Activated CD4-positive, alpha-beta T cell treated with anti-CD3 and anti-CD28 coated beads, Interleukin-2, amount 50 U/mL, for 24 hours (primary cell): Measurements from ENCODE around the gene KREMEN1.

ENCODE experiments used
- DNase-seq, 2 donors: peaks; one replicate each; pipeline ENCODE4 v3.0.0-alpha.2; 2020; ENCODE audit warnings: low read depth in 1 of 2, low spot score in 1 of 2

KREMEN1 gene

DNA sequence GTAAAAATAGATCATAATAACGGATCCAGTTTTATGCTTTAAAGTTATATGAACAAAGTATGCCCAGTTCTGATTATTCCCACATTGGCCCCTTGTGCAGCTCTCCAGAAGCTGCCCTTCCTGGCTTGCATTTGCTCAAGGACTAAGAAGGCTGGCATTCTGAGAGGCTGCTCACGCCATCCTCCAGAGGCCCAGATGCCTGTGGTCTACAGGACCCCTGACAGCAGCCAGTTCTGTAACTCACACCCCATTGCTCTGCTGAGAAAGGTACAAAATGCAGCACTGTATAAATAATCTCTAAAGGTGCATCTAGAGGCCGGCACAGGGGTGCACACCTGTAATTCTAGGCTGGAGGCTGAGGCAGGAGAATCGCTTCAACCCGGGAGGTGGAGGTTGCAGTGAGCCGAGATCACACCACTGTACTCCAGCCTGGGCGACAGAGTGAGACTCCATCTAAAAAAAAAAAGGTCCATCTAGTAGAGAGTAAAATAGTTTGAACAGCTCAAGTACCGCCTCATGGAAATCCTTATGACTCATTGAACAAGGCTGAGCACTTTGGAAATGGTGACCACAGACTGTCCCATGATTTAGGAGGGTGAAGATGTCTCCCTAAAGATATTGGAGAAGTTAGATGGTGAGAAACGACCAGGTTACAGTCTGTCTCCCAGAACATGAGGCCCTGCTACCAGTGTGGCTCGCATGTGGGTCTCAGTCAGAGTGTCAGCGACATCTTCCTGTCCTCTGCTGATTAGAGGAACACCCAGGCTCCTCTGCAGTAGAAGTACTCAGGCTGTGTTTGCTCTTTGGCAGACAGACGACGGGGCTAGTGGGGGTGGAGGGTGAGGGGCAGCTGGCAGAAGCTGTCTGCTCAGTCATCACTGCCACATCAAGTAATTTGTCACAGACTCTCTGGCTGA lies 56.3 kb downstream of the KREMEN1 start:
- no peak for DNase-seq

GRCh38 chr22:29129808-29130140 lies 56.9 kb downstream of the KREMEN1 start:
- no peak for DNase-seq

DNA sequence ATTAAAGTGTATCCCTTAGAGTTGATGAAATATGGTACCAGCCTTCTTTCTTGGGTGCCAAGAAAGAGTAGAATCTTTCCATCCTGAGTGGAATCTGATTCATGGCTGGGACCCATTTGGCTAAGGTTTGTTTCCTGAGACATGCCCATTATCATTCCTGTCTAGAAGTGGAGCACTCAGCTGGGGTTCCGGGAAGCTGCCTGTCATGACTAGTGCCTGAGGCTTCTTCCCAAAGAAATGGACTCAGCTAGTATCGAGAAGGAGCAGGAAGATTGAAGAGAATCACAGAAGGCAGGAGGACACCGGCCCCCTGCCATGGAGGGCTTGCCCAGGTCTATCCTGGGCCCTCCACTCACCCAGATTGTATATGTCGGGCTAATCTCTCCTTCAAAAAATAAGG lies 57.6 kb downstream of the KREMEN1 start:
- no peak for DNase-seq

DNA sequence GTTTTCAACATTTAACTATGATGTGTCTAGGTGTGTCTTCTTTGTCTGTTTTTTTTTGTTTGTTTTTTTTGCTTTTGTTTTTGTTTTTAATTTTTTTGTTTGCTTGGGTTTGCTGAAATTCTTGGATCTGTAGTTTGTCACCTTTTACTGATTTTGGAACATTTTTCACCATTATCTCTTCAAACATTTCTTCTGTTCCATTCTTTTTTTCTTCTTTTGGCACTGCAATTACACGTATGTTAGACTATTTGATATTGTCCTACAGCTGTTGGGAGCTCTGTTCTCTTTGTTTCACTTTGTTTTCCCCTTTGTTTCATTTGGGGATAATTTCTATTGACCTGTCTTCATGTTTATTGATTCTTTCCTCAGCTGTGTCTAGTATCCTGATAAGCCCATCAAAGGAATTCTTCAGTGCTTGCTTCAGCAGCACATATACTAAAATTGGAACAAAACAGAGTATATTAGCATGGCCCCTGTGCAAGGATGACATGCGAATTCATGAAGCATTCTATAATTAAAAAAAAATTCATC lies 60.8 kb downstream of the KREMEN1 start:
- DNase-seq = no peak

DNA sequence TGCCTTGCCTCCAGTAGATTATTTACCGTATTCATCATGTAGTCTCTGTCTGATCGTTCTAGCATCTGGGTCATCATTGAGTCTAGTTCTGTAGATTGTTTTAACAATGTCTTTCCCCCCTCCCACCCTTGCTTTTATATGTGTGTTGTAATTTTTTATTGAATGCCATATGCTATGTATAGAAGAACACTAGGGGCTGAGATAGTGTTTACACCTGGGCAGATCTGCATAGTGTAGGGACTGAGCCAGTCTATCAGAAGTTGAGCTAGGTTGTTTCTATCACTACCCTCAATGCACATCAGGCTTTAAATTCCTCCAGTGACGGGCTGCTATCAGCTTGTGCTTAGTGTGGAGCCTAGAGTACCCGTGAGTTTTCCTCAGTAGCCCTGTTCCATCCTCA lies 61.6 kb downstream of the KREMEN1 start:
- no peak for DNase-seq

DNA sequence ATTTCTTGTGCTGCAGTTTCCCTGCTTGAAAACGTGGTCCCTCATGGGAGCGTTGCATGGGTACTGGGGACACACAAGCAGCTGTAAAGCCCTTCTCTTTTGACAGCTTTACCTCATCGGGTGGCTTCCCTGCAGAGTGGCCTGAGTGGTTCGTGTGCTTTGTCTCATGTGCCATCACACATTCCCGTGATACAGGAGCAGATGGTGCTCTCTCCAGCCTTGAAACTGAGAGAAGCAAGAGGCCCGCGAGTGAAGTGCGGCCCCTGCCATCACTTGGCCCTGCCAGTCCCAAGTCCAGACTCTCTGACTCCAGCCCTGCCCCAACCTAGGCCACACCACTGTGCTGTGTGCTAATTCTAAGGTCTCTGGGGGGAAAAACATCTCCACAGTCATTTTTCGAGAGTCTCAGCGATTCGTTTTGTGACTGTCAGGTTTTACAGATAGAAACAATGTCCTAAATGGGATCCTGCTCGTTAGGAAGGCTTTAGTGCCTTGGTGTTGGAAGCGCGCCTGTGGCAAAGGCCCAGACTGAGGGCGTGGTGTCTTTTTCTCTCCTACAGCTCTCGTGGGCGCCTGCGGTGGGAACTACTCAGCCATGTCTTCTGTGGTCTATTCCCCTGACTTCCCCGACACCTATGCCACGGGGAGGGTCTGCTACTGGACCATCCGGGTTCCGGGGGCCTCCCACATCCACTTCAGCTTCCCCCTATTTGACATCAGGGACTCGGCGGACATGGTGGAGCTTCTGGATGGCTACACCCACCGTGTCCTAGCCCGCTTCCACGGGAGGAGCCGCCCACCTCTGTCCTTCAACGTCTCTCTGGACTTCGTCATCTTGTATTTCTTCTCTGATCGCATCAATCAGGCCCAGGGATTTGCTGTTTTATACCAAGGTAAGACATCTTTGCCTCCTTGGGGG lies 64.2 kb downstream of the KREMEN1 start:
- DNase-seq = no peak

DNA sequence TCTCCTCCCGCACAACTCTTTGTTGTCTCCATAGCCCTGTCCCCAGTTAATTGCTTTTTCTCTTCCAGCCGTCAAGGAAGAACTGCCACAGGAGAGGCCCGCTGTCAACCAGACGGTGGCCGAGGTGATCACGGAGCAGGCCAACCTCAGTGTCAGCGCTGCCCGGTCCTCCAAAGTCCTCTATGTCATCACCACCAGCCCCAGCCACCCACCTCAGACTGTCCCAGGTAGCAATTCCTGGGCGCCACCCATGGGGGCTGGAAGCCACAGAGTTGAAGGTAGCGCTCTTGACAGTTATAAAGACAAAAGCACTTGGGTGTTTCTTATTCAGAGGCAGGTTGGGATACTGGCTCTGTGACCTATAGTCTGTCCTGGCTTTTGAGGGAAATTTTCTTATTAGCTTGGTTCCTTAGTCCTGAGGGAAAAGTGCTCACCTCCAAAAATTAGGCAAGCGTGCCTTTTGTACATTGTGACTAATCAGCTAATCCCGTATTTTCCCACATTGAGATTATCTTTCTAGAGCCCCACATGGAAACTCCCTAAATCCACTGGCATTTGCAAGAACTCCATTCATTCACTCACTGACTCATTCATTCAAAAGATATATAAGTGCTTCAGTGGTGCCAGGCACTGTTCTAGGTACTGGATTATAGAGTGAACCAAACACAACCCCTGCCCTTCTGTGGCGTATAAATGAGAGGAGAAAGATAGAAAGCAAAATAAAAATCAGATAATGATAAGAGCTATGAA lies 65.9 kb downstream of the KREMEN1 start:
- no peak for DNase-seq

DNA sequence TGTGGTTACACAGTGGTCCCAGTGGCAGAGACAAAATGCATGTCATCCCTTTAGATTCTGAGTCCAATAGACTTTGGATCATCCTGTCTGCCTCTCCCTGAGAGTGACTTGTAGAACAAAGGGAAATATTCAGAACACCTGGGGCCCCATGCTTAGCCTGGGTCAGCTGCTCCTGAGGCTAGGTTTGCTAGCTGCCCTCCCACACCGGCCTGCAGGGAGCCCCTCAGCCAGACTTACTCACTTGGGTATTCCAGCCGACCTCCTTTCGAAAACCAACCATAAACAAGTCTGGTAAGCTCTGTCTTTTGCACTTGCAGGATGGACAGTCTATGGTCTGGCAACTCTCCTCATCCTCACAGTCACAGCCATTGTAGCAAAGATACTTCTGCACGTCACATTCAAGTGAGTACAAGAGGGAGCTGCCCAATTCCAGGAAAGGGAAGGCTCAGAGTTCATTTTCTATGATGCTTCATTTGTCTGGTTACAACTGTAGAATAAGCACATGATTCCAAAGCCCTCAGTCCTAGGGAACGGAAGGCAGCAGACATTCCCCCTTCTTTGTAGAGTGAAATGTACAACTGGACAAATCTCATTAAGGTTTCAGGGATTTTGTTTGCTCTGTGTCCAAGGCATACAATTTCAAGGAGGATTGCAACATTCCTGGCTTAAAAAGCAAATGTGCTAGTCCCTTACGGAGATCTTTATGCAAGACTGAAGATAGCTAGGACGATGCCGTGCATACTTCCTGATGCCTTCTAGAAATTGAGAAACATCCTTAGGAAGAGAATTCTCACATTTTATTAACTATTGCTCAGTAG lies 67.3 kb downstream of the KREMEN1 start:
- no peak for DNase-seq

DNA sequence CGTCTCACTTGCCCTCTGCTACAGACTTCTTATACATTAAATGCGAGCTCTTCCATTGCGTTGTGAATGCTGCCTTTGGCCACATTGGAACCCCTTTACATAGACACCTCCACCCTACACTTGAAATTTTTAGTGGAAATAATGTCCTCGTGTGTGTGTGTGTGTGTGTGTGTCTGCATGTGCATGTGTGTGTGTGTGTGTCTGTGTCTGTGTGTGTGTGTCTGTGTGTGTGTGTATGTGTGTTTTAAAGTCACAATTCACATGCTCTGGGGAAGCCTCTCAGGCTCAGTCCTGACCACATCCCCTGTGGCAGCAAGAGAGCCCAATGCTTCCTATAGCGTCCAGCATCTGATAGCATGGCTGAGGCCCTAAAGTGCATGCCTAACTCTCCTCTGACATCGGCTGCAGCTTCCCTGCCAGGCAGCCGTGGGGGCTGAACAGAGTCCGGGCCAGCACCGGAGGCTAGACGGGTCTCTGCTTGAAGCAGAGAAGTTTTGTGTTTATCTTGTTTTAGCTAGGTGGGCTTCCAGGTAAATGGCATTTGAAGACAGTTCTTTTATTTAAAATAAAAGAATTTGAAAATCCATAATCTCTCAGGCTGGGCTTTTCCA lies 68.3 kb downstream of the KREMEN1 start:
- no peak for DNase-seq

GRCh38 chr22:29142116-29142515 lies 69.3 kb downstream of the KREMEN1 start:
- DNase-seq = no peak

DNA sequence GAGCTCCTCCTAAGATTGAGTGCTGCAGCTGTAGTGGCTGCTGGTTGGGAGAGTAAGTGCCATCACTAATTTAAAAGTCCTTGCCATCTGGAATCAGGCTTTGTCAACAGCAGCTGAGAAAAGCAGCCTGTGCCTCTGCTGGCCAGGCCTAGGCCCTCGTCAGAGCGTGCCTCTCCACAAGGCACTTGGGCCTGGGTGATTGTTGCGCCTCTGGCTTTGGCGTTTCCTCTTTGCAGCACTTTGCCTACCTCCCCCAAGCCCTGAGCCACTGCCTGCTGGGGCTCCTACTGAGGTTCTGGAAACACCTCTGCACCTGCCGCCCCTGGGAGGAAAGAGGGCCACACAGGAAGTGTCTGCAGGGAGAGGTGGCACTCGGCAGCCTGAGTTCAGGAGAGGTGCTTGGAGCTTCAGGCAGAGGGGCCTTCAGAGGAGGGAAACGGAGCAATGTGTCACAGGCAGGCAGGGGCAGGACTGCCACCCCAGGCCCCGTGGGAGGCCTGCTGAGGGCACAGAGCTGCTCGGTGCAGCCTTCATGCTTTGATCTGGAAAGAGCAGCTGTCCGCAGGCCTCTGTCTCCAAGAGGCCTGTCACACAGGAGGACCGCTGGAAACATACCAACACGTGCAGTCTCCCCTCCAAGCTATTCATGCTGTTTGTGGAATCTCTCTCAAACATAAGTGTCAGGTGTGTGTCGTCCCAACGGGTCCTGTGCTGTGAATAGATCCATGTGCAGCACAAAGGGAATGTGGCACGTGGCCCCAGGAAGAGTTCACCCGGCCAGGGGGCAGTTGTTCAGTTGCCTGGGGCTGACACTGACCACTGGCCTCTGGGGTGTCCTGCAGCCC lies 71.3 kb downstream of the KREMEN1 start:
- DNase-seq = no peak

GRCh38 chr22:29144786-29145160 lies 71.9 kb downstream of the KREMEN1 start:
- DNase-seq = no peak

- no peak for DNase-seq
These were observed 72.7 kb downstream of the KREMEN1 start for GRCh38 chr22:29145321-29146072.

DNA sequence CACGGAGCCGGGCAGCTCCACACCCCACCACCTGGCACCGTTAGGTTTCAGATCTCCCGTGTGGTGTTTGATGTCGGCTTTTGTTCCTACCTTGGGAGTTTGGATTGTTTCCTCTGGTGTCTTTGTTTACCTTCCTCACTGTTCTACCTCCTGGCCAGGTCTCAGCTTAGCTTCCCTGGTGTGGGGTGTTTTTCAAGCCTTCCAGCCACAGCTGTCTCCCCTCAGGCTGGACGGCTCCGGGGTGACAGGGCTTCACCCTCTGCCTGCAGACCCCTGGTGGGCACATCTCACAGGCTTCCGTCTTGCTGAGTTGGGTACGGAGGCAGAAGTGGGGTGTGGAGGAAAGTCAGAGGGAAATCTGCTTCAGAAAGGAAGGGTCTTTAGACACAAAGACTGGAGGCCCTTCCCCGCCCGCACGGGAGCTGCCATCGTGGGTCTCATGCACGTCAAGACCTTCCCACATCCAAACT lies 73.3 kb downstream of the KREMEN1 start:
- DNase-seq = no peak

GRCh38 chr22:29146771-29147170 lies 73.9 kb downstream of the KREMEN1 start:
- no peak for DNase-seq

DNA sequence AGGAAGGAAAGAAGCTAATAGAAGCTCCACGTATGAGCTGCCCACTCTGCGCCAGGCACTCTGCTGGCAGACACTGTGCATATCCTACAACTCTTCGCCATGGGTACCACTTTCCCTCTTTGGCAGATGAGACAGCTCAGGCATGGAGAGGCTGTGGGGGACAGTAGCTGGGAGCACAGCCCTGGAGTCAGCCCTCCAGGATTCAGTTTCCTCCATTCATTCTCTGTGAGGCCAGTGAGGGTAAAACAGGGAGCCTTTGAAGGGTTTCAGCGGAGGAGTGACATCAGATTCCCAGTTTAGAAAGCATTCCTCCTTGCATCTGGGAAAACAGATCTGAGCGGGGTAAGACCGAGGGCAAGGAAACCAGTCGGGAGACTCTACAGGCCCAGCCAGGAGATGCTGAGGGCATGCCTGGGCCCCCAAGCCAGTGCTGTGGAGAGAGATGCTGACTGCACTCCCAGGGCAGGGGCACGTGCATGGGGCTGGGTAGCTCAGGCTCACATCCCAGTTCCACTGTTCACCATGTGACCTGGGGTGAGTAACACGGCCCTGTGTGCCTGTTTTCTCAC lies 74.6 kb downstream of the KREMEN1 start:
- DNase-seq = no peak

- DNase-seq = no peak
These were observed 75.2 kb downstream of the KREMEN1 start for GRCh38 chr22:29148036-29148435.

- no peak for DNase-seq
These were observed 76.0 kb downstream of the KREMEN1 start for GRCh38 chr22:29148826-29149225.
